WTC11 (cell line): ENCODE data around the gene TCOF1. TPM values are rescaled to one million over a fixed set of nuclear protein-coding genes. Genes with fewer than 3 reads are reported as not detected.

ENCODE experiments used
- ATAC-seq: fragments of 200-7000 bp; cut with Tn5 transposase; 2 replicates; pipeline ENCODE4 v1.10.0; 2021; ENCODE audit warnings: mild to moderate bottlenecking, moderate library complexity
- CTCF ChIA-PET: fragments of 300-600 bp; sonication (Branson Sonifier 250); formaldehyde crosslinking; loops from one replicate; lab custom pipeline; 2021; ENCODE audit warnings: antibody characterized with exemption; lab: Charles Lee
- POLR2A ChIA-PET: fragments of 350-600 bp; sonication (Branson Sonifier 250); formaldehyde crosslinking; loops from one replicate; lab custom pipeline; 2021; ENCODE audit warnings: antibody characterized with exemption; lab: Charles Lee
- DNase-seq: peaks from one replicate; pipeline ENCODE4 v3.0.0; 2021; ENCODE audit warnings: low spot score
- H3K27ac Mint-ChIP-seq: 2 replicates; pipeline ENCODE4 v1.8.0; 2021; ENCODE audit warnings: mixed read lengths
- H3K27me3 Mint-ChIP-seq: 2 replicates; pipeline ENCODE4 v1.8.0; 2021; ENCODE audit warnings: low read depth, mild to moderate bottlenecking, moderate library complexity, mixed read lengths
- H3K36me3 Mint-ChIP-seq: 2 replicates; pipeline ENCODE4 v1.8.0; 2021; ENCODE audit warnings: mixed read lengths
- H3K4me1 Mint-ChIP-seq: 2 replicates; pipeline ENCODE4 v1.8.0; 2022; ENCODE audit warnings: mixed read lengths
- H3K4me3 Mint-ChIP-seq: 2 replicates; pipeline ENCODE4 v1.8.0; 2021; ENCODE audit warnings: mild to moderate bottlenecking, moderate library complexity, mixed read lengths
- H3K9me3 Mint-ChIP-seq: 2 replicates; pipeline ENCODE4 v1.8.0; 2021; ENCODE audit warnings: mixed read lengths
- AFF4 ChIP-seq: sonication (generic); formaldehyde crosslinking; IDR thresholded peaks from 2 replicates; pipeline ENCODE4 v1.8.1; 2023; ENCODE audit warnings: mild to moderate bottlenecking, missing genetic modification reagents, borderline replicate concordance
- ATF3 ChIP-seq: sonication (generic); formaldehyde crosslinking; conservative IDR thresholded peaks from 2 replicates; pipeline ENCODE4 v1.8.1; 2022; ENCODE audit warnings: mild to moderate bottlenecking, missing genetic modification reagents
- EMX1 ChIP-seq: fragments of 250-450 bp; sonication (Bioruptor Pico); IDR thresholded peaks from 2 replicates; pipeline ENCODE4 v1.8.0; 2021; ENCODE audit warnings: mild to moderate bottlenecking
- ESRRA ChIP-seq: sonication (generic); formaldehyde crosslinking; IDR thresholded peaks from 2 replicates; pipeline ENCODE4 v1.8.1; 2022; ENCODE audit warnings: mild to moderate bottlenecking, missing genetic modification reagents, borderline replicate concordance
- FOXJ3 ChIP-seq: sonication (generic); formaldehyde crosslinking; IDR thresholded peaks from 2 replicates; pipeline ENCODE4 v1.9.0; 2021; ENCODE audit warnings: missing genetic modification reagents, mild to moderate bottlenecking, borderline replicate concordance
- HMGXB4 ChIP-seq: sonication (generic); formaldehyde crosslinking; IDR thresholded peaks from 2 replicates; pipeline ENCODE4 v1.8.1; 2023; ENCODE audit warnings: mild to moderate bottlenecking, moderate library complexity, missing genetic modification reagents
- PRDM15 ChIP-seq: sonication (generic); formaldehyde crosslinking; IDR thresholded peaks from 2 replicates; pipeline ENCODE4 v1.8.0; 2022; ENCODE audit warnings: missing genetic modification reagents
- RORB ChIP-seq: fragments of 250-450 bp; sonication (Bioruptor Pico); IDR thresholded peaks from 2 replicates; pipeline ENCODE4 v1.9.0; 2021; ENCODE audit warnings: mild to moderate bottlenecking
- USF2 ChIP-seq: sonication (generic); formaldehyde crosslinking; IDR thresholded peaks from 2 replicates; pipeline ENCODE4 v1.8.1; 2023; ENCODE audit warnings: mild to moderate bottlenecking, missing genetic modification reagents, moderate library complexity
- ZBTB21 ChIP-seq: sonication (generic); formaldehyde crosslinking; IDR thresholded peaks from 2 replicates; pipeline ENCODE4 v1.8.1; 2023; ENCODE audit warnings: mild to moderate bottlenecking, missing genetic modification reagents, borderline replicate concordance
- ZNF281 ChIP-seq: sonication (generic); formaldehyde crosslinking; IDR thresholded peaks from 2 replicates; pipeline ENCODE4 v1.8.0; 2023; ENCODE audit warnings: mild to moderate bottlenecking, missing genetic modification reagents
- ZNF317 ChIP-seq: sonication (generic); formaldehyde crosslinking; IDR thresholded peaks from 2 replicates; pipeline ENCODE4 v1.8.1; 2023; ENCODE audit warnings: low read depth, mild to moderate bottlenecking, moderate library complexity, missing genetic modification reagents, borderline replicate concordance
- ZNF512 ChIP-seq: sonication (generic); formaldehyde crosslinking; IDR thresholded peaks from 2 replicates; pipeline ENCODE4 v1.8.1; 2022; ENCODE audit warnings: missing genetic modification reagents, borderline replicate concordance
- ZSCAN18 ChIP-seq: fragments of 250-450 bp; sonication (Bioruptor Pico); IDR thresholded peaks from 2 replicates; pipeline ENCODE4 v2.1.2; 2022; ENCODE audit warnings: mild to moderate bottlenecking, moderate library complexity
- total RNA-seq: library from RNA; stranded (reverse); gene quantifications from 3 replicates; pipeline ENCODE4 v1.2.3, GENCODE V29; 2021

TCOF1 gene
- total RNA-seq, 1 experiment from 2014 or later = 174 TPM

- TF ChIP-seq ZNF281 (CRISPR knock-in tag) (no peak), ZBTB21 (CRISPR knock-in tag) (no peak), ZNF317 (CRISPR knock-in tag) (no peak), ZNF512 (CRISPR knock-in tag) (no peak)
Observed at GRCh38 chr5:150309101-150309885, 48.2 kb upstream of the TCOF1 start (continued).

GRCh38 chr5:150309886-150310239, 47.6 kb upstream of the TCOF1 start:
- peaks cover 27% of the 10 kb centered on the region for H3K4me1 Mint-ChIP-seq
- H3K9me3 Mint-ChIP-seq = no peaks in the 10 kb centered on the region
- POLR2A ChIA-PET = no interaction called here
- ATAC-seq (no peak), DNase-seq (no peak)
- CTCF ChIA-PET = interaction anchor here (0.6 to 1.8 kb wide), 2 partner anchors 7 to 494 kb away, joined by 3 to 9 read pairs; partner anchors contain the start of gene ARSI
- no peaks in the 10 kb centered on the region for H3K27me3 Mint-ChIP-seq
- H3K36me3 Mint-ChIP-seq = no peaks in the 10 kb centered on the region
- no peak overlapping the region for H3K4me3 Mint-ChIP-seq
- H3K27ac Mint-ChIP-seq = no peak overlapping the region
- TF ChIP-seq HMGXB4 (CRISPR knock-in tag) = no peak
- TF ChIP-seq FOXJ3 (CRISPR knock-in tag) = no peak
- TF ChIP-seq, all 79 proteins: peak for 0

GRCh38 chr5:150310246-150310645, 47.3 kb upstream of the TCOF1 start:
- CTCF ChIA-PET = interaction anchor here (0.6 to 2.2 kb wide), 3 partner anchors 8 to 494 kb away, joined by 3 to 9 read pairs (median 6); partner anchors contain the start of gene ARSI
- no peak for TF ChIP-seq ZSCAN18
- no peak for TF ChIP-seq EMX1 (CRISPR knock-in tag)
- TF ChIP-seq ATF3 (CRISPR knock-in tag) = no peak
- no peak for TF ChIP-seq USF2 (CRISPR knock-in tag)
- TF ChIP-seq PRDM15 (CRISPR knock-in tag) = no peak
- TF ChIP-seq RORB (CRISPR knock-in tag) = no peak
- TF ChIP-seq ESRRA (CRISPR knock-in tag) = no peak
- TF ChIP-seq AFF4 (CRISPR knock-in tag) = no peak

More at GRCh38 chr5:150310246-150310645, 47.3 kb upstream of the TCOF1 start:
- Mint-ChIP-seq H3K9me3 (peaks cover 2% of the 10 kb centered on the region; the same call in 1 of the 2 replicates), H3K4me3 (no peak overlapping the region), H3K4me1 (peaks cover 23% of the 10 kb centered on the region), H3K36me3 (no peaks in the 10 kb centered on the region), H3K27me3 (no peaks in the 10 kb centered on the region), H3K27ac (no peak overlapping the region)
- ATAC-seq = no peak
- POLR2A ChIA-PET = no interaction called here
- DNase-seq = no peak
